Muscle of leg (tissue), 11 donors: ENCODE data around the gene TCF25. TPM values are rescaled to one million over a fixed set of nuclear protein-coding genes. Genes with fewer than 3 reads are reported as not detected.

Experiments used
- DNase-seq: peaks from one replicate; pipeline ENCODE4 v3.0.0; 2013
- H3K27ac ChIP-seq: one replicate; pipeline ENCODE4 v1.5.1; 2013; ENCODE audit warnings: mild to moderate bottlenecking, low read length, control low read depth
- H3K27me3 ChIP-seq: one replicate; pipeline ENCODE4 v1.6.1; 2013; ENCODE audit warnings: low read length; ENCODE audit not compliant: control insufficient read depth, insufficient read depth
- H3K36me3 ChIP-seq: one replicate; pipeline ENCODE4 v1.6.1; 2013; ENCODE audit warnings: low read length; ENCODE audit not compliant: control insufficient read depth, insufficient read depth
- H3K4me1 ChIP-seq: one replicate; pipeline ENCODE4 v1.6.1; 2013; ENCODE audit warnings: low read length; ENCODE audit not compliant: control insufficient read depth, insufficient read depth
- H3K4me3 ChIP-seq: one replicate; pipeline ENCODE4 v1.5.1; 2013; ENCODE audit warnings: low read length, control low read depth
- H3K9me3 ChIP-seq: replicated peaks from 2 replicates; pipeline ENCODE4 v1.6.1; 2013; ENCODE audit warnings: low read depth, low read length; ENCODE audit not compliant: control insufficient read depth
- WGBS: methylation state at CpG from one replicate; pipeline ENCODE4 v1.1.5; 2013; ENCODE audit warnings: missing lambda C conversion rate; ENCODE audit not compliant: insufficient coverage; 5-methylcytosine and 5-hydroxymethylcytosine counted together
- polyA plus RNA-seq, 8 donors: library from polyadenylated mRNA; unstranded; fragments of 120-200 nt; gene quantifications; one replicate each; pipeline versions ENCODE4 v1.2.1 to v1.2.3, GENCODE V29; 2013; ENCODE audit warnings: inconsistent platforms in 1 of 8, low replicate concordance in 1 of 8; ENCODE audit not compliant: insufficient read length in 8 of 8, insufficient read depth in 1 of 8
- total RNA-seq: library from RNA; stranded (reverse); fragments of 120-200 nt; gene quantifications from one replicate; pipeline ENCODE4 v1.2.4, GENCODE V29; 2013

TCF25 gene
- total and polyA plus RNA-seq, 9 donors = 104 to 141 (median 117) TPM

DNA sequence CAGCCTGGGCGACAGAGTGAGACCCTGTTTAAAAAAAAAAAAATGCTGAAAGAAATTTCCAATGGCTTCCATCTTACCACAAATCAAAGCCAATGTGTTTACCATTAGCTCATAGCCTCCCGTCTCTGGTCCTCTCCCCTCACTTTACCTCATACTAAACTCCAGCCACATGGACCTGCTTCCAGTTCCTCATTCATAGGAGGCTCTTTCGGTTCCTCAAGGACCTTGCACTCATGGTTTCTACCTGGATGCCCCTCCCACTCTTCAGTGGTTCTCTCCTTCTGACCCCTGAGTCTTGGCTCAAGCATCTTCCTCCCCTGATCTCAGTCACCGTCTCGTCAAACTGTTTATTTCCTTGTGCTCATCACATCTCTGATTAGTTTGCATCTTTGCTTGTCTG, 71.4 kb downstream of the TCF25 start:
- 34% methylated on average over 2 of the region's 5 CpGs for WGBS
- no peak overlapping the region for H3K4me3 ChIP-seq
- H3K27ac ChIP-seq = no peak overlapping the region
- no peak for DNase-seq
- peaks cover 13% of the 10 kb centered on the region for H3K4me1 ChIP-seq
- H3K36me3 ChIP-seq = no peaks in the 10 kb centered on the region
- peaks cover 24% of the 10 kb centered on the region for H3K27me3 ChIP-seq
- no peaks in the 10 kb centered on the region for H3K9me3 ChIP-seq

DNA sequence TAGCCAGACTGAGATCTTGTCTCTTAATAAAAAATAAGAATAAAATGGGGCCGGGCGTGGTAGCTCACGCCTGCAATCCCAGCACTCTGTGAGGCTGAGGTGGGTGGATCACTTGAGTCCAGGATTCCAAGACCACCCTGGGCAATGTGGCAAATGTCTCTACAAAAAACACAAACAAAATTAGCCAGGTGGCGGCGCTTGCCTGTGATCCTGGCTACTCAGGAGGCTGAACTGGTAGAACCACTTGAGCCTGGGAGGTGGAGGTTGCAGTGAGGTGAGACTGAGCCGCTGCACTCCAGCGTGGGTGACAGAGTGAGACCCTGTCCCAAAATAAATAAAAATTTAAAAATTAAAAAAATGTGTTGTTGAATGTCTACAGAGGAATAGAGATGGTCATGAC, 72.3 kb downstream of the TCF25 start:
- Histone ChIP-seq H3K36me3 (no peaks in the 10 kb centered on the region), H3K9me3 (no peaks in the 10 kb centered on the region), H3K4me3 (no peak overlapping the region), H3K27me3 (peaks cover 24% of the 10 kb centered on the region), H3K27ac (no peak overlapping the region), H3K4me1 (peaks cover 13% of the 10 kb centered on the region)
- DNase-seq = no peak
- WGBS = 100% methylated on average over 2 of the region's 7 CpGs

DNA sequence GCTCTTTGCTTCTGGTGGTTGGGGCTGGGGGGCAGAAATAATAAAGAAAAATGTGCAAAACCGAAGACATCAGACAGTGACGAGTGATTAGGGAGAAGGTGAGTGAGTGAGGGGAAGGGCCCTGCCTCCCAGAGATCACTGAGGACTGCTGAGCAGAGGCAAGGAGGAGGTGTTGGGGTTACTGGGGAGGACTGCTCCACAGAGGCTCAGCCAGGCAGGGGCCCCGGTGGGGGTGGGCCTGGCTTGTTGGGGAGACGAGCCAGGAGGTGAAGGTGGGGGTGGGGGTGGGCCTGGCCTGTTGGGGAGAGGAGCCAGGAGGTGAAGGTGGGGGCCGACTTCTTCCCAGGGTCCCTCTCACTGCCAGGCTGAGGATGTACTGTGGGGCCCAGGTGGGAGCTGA, 73.1 kb downstream of the TCF25 start:
- DNase-seq = no peak
- 82% methylated on average over 4 of the region's 5 CpGs for WGBS
- H3K4me1 ChIP-seq = peaks cover 13% of the 10 kb centered on the region
- no peaks in the 10 kb centered on the region for H3K9me3 ChIP-seq
- H3K4me3 ChIP-seq = no peak overlapping the region
- peaks cover 24% of the 10 kb centered on the region for H3K27me3 ChIP-seq
- no peaks in the 10 kb centered on the region for H3K36me3 ChIP-seq
- no peak overlapping the region for H3K27ac ChIP-seq

DNA sequence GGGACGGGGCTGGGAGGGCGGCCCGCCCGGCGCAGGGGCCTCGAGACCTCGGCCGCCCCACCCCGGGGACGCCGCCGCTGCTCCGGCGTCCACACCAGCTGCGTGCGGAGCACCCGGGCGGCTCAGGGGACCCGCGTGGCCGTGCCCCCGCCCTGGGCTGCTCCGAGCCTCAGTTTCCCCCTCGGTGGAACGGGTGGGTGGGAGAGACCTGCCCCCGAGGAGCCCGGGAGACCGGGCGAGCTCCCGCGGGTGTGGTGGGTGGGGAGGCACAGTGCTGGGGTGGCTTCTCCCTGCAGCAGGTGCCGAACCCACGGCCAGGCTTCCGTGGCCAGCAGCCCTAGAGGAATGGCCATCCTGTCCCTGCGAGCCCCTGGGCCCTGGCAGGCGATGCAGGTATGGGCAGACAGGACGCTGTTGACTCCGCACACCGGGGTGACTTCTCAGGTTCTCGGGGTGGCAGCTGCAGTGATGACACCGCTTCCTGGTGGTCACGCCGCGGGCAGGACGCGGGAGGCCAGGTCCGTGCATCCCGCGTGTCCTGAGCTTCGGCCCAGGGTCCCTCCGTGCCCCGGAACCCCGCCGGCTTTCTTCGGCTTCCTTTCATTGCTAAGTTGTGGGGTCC, 75.8 kb downstream of the TCF25 start:
- no peaks in the 10 kb centered on the region for H3K36me3 ChIP-seq
- DNase-seq = no peak
- peaks cover 13% of the 10 kb centered on the region for H3K4me1 ChIP-seq
- H3K4me3 ChIP-seq = peak overlapping the region; percentile 32
- no peak overlapping the region for H3K27ac ChIP-seq
- peaks cover 24% of the 10 kb centered on the region for H3K27me3 ChIP-seq
- 18% methylated on average over 47 of the region's 55 CpGs for WGBS
- no peaks in the 10 kb centered on the region for H3K9me3 ChIP-seq

DNA sequence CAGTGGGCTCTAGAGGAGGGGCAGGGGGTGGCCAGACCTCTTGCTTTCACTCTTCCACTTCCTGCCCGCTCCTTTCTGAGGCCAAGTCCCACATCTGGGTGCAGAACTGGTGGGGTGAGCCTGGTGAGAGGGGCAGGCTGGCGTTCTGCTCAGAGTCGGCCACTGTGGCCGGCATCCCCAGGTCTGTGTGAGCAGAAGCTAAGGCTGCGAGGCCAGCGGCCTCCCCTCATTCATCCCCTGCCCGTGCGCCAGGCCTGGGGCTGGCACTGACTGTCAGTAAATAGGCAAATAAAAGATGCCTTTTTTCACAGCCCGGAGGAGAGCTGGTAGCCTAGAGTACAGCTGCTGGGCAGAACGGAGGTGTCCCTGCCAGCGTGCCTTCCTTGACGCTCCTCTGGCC, 76.4 kb downstream of the TCF25 start:
- no peak overlapping the region for H3K27ac ChIP-seq
- peaks cover 5% of the 10 kb centered on the region for H3K36me3 ChIP-seq
- DNase-seq = no peak
- 85% methylated on average over 8 of the region's 12 CpGs for WGBS
- H3K4me3 ChIP-seq = no peak overlapping the region
- H3K27me3 ChIP-seq = peaks cover 21% of the 10 kb centered on the region
- peaks cover 13% of the 10 kb centered on the region for H3K4me1 ChIP-seq
- no peaks in the 10 kb centered on the region for H3K9me3 ChIP-seq

DNA sequence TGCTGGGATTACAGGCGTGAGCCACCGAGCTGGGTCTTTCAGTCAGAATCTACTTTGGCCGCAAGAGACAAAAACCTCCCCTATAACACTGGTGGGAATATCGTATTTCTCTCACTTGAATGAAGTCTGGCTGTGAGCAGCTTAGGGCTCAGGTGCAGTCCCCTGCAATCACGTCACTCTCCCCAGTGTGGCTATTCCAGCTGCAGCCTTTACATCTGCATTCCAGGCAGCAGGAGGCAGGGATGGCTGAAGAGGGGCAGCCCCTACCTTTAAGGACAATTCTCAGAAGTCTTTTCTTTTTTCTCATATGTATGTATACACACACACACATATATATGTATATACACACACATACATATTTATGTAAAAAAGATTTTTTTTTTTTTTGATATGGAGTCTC, 78.1 kb downstream of the TCF25 start:
- H3K36me3 ChIP-seq = peaks cover 15% of the 10 kb centered on the region
- no peaks in the 10 kb centered on the region for H3K9me3 ChIP-seq
- H3K4me3 ChIP-seq = no peak overlapping the region
- H3K27me3 ChIP-seq = peaks cover 7% of the 10 kb centered on the region
- H3K4me1 ChIP-seq = peaks cover 13% of the 10 kb centered on the region
- H3K27ac ChIP-seq = no peak overlapping the region
- WGBS = 34% methylated on average over 2 of the region's 5 CpGs
- DNase-seq = no peak

DNA sequence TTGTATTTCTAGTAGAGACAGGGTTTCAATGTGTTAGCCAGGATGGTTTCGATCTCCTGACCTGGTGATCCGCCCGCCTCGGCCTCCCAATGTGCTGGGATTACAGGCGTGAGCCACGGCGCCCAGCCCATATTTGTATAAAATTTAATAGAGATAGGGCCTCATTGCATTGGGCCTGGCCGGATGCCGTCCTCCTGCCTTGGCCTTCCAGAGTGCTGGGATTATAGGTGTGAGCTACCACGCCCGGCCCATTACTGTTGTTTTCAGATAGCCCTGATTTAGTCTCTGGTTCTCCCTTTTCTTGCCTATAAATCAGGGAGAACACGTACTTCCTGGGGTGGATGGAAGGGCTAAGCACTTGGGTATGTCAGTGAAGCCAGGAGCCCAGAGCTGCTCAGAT, 78.7 kb downstream of the TCF25 start:
- peaks cover 16% of the 10 kb centered on the region for H3K4me1 ChIP-seq
- H3K27me3 ChIP-seq = peaks cover 7% of the 10 kb centered on the region
- H3K36me3 ChIP-seq = peaks cover 20% of the 10 kb centered on the region
- WGBS = 100% methylated on average over 1 of the region's 12 CpGs
- DNase-seq = no peak
- no peak overlapping the region for H3K4me3 ChIP-seq
- H3K9me3 ChIP-seq = no peaks in the 10 kb centered on the region
- no peak overlapping the region for H3K27ac ChIP-seq

DNA sequence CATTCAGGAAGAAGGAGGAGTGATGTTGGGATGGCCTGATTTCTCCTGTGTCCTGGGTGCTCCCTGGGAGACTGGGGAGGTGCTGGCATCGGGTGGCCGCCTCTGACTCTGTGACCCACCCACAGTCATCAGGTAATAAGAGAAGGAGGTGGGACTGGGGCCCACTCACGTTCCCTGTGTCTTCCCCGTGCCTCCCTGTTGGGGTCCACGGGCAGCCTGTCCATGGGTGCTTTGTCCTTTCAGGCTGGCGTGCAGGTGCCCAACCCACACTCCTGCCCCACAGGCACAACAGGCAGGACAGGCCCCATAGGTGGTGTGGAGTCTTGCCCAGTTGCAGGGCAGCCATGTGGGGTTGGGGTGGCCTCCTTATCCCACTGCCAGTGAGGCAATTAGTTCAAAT, 79.2 kb downstream of the TCF25 start:
- no peak overlapping the region for H3K27ac ChIP-seq
- no peak for DNase-seq
- WGBS = 80% methylated on average over 2 of the region's 6 CpGs
- no peak overlapping the region for H3K4me3 ChIP-seq
- H3K4me1 ChIP-seq = peaks cover 15% of the 10 kb centered on the region
- peaks cover 5% of the 10 kb centered on the region for H3K27me3 ChIP-seq
- peaks cover 25% of the 10 kb centered on the region for H3K36me3 ChIP-seq
- H3K9me3 ChIP-seq = no peaks in the 10 kb centered on the region

DNA sequence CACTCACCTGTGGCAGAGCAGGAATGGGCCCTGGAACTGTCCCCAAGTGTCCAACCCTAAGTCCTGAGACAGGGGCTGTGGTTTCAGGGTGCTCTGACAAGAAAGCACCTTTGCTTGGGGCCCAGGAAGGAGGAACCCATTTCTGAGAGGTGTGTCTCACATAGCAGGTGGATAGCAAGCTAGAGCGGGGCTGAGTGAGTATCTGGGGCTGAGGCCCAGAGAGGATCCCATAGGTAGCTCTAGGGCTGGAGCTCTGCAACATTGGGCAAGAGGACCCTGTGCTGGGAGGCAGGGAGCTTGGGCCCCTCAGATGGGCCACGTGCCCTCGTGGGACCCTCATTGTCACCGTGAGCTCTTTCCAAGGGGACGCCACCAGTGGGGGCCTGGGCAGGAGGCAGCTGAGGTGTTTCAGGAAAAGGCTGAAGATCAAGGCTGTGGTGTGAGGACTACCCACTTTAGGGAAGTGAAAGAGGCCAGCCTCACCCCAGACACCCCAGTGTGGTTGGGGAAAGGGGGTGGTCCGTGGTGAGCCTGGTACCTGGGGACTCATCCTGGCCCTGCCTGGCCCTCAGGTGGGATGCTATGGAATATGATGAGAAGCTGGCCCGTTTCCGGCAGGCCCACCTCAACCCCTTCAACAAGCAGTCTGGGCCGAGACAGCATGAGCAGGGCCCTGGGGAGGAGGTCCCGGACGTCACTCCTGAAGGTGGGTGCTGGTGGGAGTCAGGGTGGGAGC, 80.4 kb downstream of the TCF25 start:
- H3K27ac ChIP-seq = no peak overlapping the region
- peaks cover 9% of the 10 kb centered on the region for H3K4me1 ChIP-seq
- no peak for DNase-seq
- no peaks in the 10 kb centered on the region for H3K9me3 ChIP-seq
- H3K4me3 ChIP-seq = no peak overlapping the region
- WGBS = 94% methylated on average over 7 of the region's 11 CpGs
- no peaks in the 10 kb centered on the region for H3K27me3 ChIP-seq
- H3K36me3 ChIP-seq = peaks cover 38% of the 10 kb centered on the region

DNA sequence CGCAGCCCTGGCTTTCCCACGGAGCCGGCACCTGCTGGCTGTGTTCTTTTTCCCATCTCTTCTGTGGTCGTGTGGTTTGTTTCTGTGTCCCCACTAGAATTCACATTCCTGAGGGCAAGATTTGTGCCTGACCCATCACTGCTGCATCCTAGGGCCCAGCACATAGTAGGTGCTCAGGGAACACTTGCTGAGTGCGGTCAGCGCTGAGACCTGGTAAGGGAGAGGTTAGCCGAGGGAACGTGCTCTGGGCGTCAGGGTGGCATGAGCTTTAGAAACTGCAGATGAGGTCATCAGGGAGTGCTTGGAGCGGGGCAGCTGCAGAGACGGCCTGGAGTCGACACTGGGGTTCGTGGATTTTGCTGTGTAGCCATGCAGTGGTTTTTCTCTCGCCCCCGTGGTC, 81.1 kb downstream of the TCF25 start:
- no peak overlapping the region for H3K27ac ChIP-seq
- peaks cover 43% of the 10 kb centered on the region for H3K36me3 ChIP-seq
- H3K4me3 ChIP-seq = no peak overlapping the region
- peaks cover 4% of the 10 kb centered on the region for H3K4me1 ChIP-seq
- WGBS = 90% methylated on average over 13 of the region's 15 CpGs
- H3K27me3 ChIP-seq = no peaks in the 10 kb centered on the region
- no peaks in the 10 kb centered on the region for H3K9me3 ChIP-seq
- DNase-seq = no peak
